GM21786 (cell line): ENCODE results near the gene TESK2.
"Not testable (repeated sequence)": the region's sequence is repeated elsewhere in the genome, so short reads cannot be mapped to it uniquely, and the experiment has no call there.

Experiments
- ATAC-seq: cut with Tn5 transposase; IDR thresholded peaks from one replicate; pipeline ENCODE4 v1.9.1; 2021; ENCODE audit not compliant: unreplicated experiment

TESK2 gene

DNA sequence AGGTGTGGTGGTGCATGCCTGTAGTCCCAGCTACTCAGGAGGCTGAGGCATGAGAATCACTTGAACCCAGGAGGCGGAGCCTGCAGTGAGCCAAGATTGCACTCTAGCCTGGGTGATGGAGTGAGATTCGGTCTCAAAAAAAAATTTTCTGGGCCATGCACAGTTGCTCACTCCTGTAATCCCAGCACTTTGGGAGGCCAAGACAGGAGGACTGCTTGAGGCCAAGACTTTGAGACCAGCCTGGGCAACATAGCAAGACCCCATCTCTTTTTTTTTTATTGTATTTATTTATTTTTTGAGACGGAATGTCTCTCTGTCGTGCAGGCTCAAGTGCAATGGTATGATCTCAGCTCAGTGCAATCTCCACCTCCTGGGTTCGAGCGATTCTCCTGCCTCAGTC, 16.8 kb downstream of the TESK2 start:
- not testable (repeated sequence) for ATAC-seq

- ATAC-seq, result no peak
Observed at GRCh38 chr1:45473302-45473701, 17.7 kb downstream of the TESK2 start.

DNA sequence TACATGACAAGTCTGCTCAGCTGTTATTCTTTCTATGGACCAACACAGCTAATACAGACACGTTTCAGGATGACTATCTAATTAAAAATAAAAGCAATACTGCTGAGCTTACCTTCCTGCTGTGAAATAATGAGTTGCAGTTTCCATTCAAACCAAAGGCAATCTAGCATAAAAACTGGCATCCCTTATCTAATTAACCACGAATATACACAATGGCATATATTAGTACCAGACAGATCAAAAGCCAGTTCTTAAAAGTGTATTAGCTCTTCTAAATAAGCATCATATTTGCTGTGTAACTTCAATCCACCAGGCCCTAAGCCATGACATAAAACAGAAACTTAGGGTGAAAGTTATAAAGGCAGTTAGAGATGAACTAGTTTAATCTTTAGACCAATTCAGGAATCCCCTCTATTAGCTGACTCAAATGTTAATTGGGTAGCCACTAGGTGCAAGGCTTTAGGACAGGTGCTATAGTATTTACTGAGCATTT, 20.6 kb downstream of the TESK2 start:
- ATAC-seq, result no peak

GRCh38 chr1:45467353-45467752, 23.6 kb downstream of the TESK2 start:
- peak; percentile 65 for ATAC-seq

DNA sequence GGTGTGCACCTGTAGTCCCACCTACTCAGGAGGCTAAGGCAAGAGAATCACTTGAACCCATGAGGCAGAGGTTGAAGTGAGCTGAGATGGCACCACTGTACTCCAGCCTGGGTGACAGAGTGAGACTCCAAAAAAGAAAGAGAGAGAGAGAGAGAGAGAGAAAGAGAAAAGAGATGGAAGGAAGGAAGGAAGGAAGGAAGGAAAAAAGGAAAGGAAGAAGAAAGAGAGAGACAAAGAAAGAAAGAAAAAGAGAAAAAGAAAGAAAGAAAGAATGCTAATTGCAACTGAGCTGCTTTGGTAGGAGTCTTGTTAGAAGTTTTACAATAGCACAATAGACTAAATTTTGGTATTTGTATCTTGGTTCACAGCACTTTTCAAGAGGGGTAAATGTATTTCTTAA, 25.7 kb downstream of the TESK2 start:
- no peak for ATAC-seq

DNA sequence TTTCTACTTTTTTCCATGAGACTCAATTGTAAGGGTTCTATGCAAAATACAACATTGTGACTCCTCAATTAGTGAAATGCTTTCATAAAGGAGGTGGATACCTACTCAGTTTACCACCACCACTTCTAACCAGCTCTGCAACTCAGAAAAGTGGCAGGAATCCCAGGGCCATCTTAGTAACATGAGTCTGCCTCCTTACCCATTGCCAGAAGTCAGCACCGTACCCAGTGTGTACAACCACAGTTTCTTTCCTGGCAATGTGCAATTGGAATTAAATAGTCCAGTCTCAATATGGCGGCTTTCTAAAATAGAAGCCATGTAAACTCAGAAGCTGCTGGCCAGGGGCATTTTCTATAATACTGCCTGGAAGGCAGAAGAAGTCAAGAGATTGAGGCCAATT, 32.1 kb downstream of the TESK2 start:
- ATAC-seq, result no peak

- no peak for ATAC-seq
Observed at GRCh38 chr1:45456531-45456930, 34.4 kb downstream of the TESK2 start.

DNA sequence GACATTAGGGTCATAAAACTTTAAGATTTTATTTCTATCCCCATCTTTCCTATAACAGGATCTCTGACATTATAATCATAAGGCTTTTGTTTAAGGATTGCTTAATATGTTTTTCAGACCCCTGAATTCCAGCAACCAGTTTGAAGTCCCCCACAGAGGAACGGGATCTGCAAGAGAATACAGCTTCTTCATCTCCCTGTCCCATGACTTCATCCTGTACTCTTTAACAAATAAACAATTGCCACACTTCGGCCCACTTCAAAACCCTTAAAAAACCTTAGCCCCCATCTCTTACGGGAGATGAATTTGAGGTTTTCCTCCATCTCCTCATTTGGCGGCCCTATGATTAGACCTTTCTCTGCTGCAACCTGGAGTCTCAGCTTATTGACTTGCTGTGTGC, 35.8 kb downstream of the TESK2 start:
- no peak for ATAC-seq

DNA sequence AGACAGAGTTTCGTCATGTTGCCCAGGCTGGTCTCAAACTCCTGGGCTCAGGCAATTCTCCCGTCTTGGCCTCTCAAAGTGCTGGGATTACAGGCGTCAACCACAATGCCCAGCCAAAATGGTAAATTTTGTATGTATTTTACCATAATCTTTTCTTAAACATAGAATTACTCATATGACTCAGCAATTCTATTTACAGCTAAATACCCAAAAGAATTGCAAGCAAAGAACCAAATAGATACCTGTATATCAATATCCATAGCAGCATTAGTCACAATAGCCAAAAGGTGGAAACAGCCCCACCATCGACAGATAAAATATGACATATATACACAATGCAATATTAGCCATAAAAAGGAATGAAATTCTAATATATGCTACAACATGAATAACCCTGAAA, 36.5 kb downstream of the TESK2 start:
- ATAC-seq, result no peak

GRCh38 chr1:45452503-45452902, 38.5 kb downstream of the TESK2 start:
- no peak for ATAC-seq

DNA sequence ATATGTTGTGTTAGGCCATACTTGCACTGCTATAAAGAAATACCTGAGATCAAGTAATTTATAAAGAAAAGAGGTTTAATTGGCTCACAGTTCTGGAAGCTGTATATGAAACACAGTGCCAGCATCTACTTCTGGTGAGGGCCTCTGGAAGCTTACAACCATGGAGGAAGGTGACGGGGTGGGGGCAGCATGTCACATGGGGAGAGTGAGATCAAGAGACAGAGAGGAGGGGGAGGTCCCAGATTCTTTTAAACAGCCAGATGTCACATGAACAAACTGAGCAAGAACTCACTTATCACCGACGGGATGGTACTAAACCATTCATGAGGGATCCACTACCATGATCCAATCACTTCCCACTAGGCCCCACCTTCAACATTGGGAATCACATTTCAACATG, 42.6 kb downstream of the TESK2 start:
- no peak for ATAC-seq

- no peak for ATAC-seq
Observed at GRCh38 chr1:45446950-45447672, 43.9 kb downstream of the TESK2 start.

- ATAC-seq, result no peak
Observed at GRCh38 chr1:45446530-45446929, 44.4 kb downstream of the TESK2 start.

GRCh38 chr1:45444609-45445131, 46.3 kb downstream of the TESK2 start:
- ATAC-seq, result no peak

GRCh38 chr1:45443580-45444446, 47.1 kb downstream of the TESK2 start:
- no peak for ATAC-seq

GRCh38 chr1:45442272-45442671, 48.7 kb downstream of the TESK2 start:
- no peak for ATAC-seq

DNA sequence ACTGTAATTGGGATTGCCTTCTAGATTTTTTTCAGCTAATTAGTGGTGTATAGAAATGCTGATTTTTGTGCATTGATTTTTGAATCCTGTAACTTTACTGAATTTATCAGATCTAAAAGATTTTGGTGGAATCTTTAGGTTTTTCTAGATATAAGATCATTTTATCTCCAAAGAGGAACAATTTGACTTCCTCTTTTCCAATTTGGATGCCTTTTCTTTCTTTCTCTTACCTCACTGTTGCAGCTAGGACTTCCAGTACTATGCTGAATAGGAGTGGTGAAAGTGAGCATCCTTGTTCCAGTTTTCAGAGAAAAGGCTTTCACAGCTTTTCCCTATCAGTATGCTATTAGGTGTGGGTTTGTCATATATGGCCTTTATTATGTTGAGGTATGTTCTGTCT, 53.6 kb downstream of the TESK2 start:
- no peak for ATAC-seq

DNA sequence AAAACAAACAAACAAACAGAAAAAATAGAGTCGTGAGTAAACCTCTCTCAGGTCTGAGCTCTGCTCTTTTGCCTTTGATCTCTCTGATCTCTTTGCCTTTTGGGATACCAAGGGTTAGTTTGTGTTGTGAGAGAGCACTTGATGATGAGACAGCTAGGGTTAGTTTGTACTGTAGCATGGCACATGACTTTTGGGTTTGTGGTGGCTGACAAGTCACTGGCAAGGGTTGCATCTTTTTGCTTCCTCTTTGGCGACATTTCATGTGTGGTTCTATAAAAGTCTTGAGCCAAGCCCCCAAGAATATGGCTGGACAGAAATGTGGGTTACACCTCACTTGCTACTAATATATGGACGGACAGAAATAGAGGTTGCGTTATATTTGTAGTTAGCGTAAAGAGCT, 60.5 kb downstream of the TESK2 start:
- no peak for ATAC-seq

GRCh38 chr1:45429561-45430159, 61.3 kb downstream of the TESK2 start:
- no peak for ATAC-seq

- no peak for ATAC-seq
Observed at GRCh38 chr1:45423906-45424678, 66.9 kb downstream of the TESK2 start.

DNA sequence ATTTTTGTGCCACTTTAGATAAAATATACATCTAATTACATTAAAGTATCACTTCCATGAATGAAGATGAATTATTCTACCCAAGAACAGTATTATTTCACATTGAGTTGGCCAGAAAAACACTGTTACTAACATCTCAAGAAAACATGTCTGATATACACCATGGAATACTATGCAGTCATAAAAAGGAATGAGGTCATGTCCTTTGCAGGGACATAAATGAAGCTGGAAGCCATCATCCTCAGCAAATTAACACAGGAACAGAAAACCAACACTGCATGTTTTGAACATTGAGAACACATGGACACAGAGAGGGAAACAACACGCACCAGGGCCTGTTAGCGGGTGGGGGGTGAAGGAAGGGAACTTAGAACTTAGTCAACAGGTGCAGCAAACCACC, 69.0 kb downstream of the TESK2 start:
- no peak for ATAC-seq
